ENCODE measurements around the gene ZNF614. TPM values are rescaled to one million over a fixed set of nuclear protein-coding genes. Genes with fewer than 3 reads are reported as not detected.

Gene ZNF614
- total and polyA plus RNA-seq, 2 of the 13 experiments (the other 11 are each of a cell fraction or from before 2014, with no cell fraction given): 13.0 to 22.8 TPM

- TF ChIP-seq SP140L (CRISPR knock-in tag; IDR thresholded peaks at IDR 0.05; ENCODE audit: borderline replicate concordance) (no peak), PBX2 (CRISPR knock-in tag; IDR thresholded peaks at IDR 0.05) (no peak), TP53 (CRISPR knock-in tag; conservative IDR thresholded peaks at IDR 0.05) (no peak), CBX5 (CRISPR knock-in tag; IDR thresholded peaks at IDR 0.05; ENCODE audit: borderline replicate concordance) (peak; percentile 47; the same call in 1 of the 2 replicates), NFRKB (IDR thresholded peaks at IDR 0.05) (no peak), ZNF354B (CRISPR knock-in tag; IDR thresholded peaks at IDR 0.05) (0 out of 2 replicates have a peak, but pooled peaks have one; percentile 29), SRSF4 (IDR thresholded peaks at IDR 0.05; ENCODE audit: low read depth, low read length, poor library complexity, severe bottlenecking) (no peak), PHF21A (CRISPR knock-in tag; IDR thresholded peaks at IDR 0.05) (peak; percentile 59; the same call in 1 of the 2 replicates), CHCHD3 (CRISPR knock-in tag; IDR thresholded peaks at IDR 0.05) (no peak), ATF1 (CRISPR knock-in tag; IDR thresholded peaks at IDR 0.05) (no peak), NR2C2 (CRISPR knock-in tag; IDR thresholded peaks at IDR 0.05; ENCODE audit: borderline replicate concordance) (peak; percentile 93), ZNF784 (CRISPR knock-in tag; IDR thresholded peaks at IDR 0.05; ENCODE audit: borderline replicate concordance) (no peak), STAT5B (CRISPR knock-in tag; IDR thresholded peaks at IDR 0.05) (no peak)
- TF ChIP-seq, protein P1, sequence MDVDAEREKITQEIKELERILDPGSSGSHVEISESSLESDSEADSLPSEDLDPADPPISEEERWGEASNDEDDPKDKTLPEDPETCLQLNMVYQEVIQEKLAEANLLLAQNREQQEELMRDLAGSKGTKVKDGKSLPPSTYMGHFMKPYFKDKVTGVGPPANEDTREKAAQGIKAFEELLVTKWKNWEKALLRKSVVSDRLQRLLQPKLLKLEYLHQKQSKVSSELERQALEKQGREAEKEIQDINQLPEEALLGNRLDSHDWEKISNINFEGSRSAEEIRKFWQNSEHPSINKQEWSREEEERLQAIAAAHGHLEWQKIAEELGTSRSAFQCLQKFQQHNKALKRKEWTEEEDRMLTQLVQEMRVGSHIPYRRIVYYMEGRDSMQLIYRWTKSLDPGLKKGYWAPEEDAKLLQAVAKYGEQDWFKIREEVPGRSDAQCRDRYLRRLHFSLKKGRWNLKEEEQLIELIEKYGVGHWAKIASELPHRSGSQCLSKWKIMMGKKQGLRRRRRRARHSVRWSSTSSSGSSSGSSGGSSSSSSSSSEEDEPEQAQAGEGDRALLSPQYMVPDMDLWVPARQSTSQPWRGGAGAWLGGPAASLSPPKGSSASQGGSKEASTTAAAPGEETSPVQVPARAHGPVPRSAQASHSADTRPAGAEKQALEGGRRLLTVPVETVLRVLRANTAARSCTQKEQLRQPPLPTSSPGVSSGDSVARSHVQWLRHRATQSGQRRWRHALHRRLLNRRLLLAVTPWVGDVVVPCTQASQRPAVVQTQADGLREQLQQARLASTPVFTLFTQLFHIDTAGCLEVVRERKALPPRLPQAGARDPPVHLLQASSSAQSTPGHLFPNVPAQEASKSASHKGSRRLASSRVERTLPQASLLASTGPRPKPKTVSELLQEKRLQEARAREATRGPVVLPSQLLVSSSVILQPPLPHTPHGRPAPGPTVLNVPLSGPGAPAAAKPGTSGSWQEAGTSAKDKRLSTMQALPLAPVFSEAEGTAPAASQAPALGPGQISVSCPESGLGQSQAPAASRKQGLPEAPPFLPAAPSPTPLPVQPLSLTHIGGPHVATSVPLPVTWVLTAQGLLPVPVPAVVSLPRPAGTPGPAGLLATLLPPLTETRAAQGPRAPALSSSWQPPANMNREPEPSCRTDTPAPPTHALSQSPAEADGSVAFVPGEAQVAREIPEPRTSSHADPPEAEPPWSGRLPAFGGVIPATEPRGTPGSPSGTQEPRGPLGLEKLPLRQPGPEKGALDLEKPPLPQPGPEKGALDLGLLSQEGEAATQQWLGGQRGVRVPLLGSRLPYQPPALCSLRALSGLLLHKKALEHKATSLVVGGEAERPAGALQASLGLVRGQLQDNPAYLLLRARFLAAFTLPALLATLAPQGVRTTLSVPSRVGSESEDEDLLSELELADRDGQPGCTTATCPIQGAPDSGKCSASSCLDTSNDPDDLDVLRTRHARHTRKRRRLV (CRISPR knock-in tag; IDR thresholded peaks at IDR 0.05): peak; percentile 3; the same call in 1 of the 2 replicates
- TF ChIP-seq, protein P2, sequence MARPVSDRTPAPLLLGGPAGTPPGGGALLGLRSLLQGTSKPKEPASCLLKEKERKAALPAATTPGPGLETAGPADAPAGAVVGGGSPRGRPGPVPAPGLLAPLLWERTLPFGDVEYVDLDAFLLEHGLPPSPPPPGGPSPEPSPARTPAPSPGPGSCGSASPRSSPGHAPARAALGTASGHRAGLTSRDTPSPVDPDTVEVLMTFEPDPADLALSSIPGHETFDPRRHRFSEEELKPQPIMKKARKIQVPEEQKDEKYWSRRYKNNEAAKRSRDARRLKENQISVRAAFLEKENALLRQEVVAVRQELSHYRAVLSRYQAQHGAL (CRISPR knock-in tag; IDR thresholded peaks at IDR 0.05; ENCODE audit: not compliant biosample characterization): no peak
- TF ChIP-seq, protein P3, sequence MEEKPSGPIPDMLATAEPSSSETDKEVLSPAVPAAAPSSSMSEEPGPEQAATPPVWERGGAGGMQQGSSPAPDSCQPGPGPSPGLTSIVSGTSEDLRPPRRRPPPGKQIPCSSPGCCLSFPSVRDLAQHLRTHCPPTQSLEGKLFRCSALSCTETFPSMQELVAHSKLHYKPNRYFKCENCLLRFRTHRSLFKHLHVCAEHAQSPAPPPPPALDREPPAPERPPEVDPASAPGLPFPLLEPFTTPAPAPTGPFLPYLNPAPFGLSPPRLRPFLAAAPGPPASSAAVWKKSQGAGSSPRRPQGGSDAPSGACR (CRISPR knock-in tag; IDR thresholded peaks at IDR 0.05): no peak
- TF ChIP-seq, protein P4, sequence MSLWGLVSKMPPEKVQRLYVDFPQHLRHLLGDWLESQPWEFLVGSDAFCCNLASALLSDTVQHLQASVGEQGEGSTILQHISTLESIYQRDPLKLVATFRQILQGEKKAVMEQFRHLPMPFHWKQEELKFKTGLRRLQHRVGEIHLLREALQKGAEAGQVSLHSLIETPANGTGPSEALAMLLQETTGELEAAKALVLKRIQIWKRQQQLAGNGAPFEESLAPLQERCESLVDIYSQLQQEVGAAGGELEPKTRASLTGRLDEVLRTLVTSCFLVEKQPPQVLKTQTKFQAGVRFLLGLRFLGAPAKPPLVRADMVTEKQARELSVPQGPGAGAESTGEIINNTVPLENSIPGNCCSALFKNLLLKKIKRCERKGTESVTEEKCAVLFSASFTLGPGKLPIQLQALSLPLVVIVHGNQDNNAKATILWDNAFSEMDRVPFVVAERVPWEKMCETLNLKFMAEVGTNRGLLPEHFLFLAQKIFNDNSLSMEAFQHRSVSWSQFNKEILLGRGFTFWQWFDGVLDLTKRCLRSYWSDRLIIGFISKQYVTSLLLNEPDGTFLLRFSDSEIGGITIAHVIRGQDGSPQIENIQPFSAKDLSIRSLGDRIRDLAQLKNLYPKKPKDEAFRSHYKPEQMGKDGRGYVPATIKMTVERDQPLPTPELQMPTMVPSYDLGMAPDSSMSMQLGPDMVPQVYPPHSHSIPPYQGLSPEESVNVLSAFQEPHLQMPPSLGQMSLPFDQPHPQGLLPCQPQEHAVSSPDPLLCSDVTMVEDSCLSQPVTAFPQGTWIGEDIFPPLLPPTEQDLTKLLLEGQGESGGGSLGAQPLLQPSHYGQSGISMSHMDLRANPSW (CRISPR knock-in tag; IDR thresholded peaks at IDR 0.05; ENCODE audit: borderline replicate concordance): no peak; the same call in 1 of the 2 replicates
Measured at GRCh38 chr19:52007806-52008557, 20.2 kb downstream of the ZNF614 start, which contains the start of gene ZNF615 (continued).

All from HepG2 (cell line).